H9 (cell line): ENCODE data around the gene PNPLA1. TPM values are rescaled to one million over a fixed set of nuclear protein-coding genes. Genes with fewer than 3 reads are reported as not detected.

Source experiments
- DNase-seq: peaks from one replicate; pipeline ENCODE4 v3.0.0-alpha.2; 2017
- H2AFZ ChIP-seq: one replicate; pipeline ENCODE4 v1.6.1; 2013; ENCODE audit warnings: mild to moderate bottlenecking, low read length, control low read depth, moderate library complexity
- H2AK5ac ChIP-seq: 2 replicates; pipeline ENCODE4 v1.6.1; 2013; ENCODE audit warnings: low read length, control low read depth, mixed read lengths; ENCODE audit not compliant: insufficient read length
- H2BK120ac ChIP-seq: one replicate; pipeline ENCODE4 v1.6.1; 2013; ENCODE audit warnings: low read depth, mild to moderate bottlenecking, low read length, control low read depth, inconsistent platforms; ENCODE audit not compliant: poor library complexity, severe bottlenecking
- H2BK12ac ChIP-seq: 2 replicates; pipeline ENCODE4 v1.6.1; 2013; ENCODE audit warnings: low read length, control low read depth, mixed read lengths, low read depth; ENCODE audit not compliant: insufficient read length
- H2BK15ac ChIP-seq: 2 replicates; pipeline ENCODE4 v1.6.1; 2013; ENCODE audit warnings: low read depth, low read length, control low read depth
- H2BK20ac ChIP-seq: one replicate; pipeline ENCODE4 v1.6.1; 2013; ENCODE audit warnings: low read depth, mild to moderate bottlenecking, low read length, control low read depth, inconsistent platforms; ENCODE audit not compliant: poor library complexity, severe bottlenecking
- H2BK5ac ChIP-seq: 2 replicates; pipeline ENCODE4 v1.6.1; 2013; ENCODE audit warnings: low read length, control low read depth, mixed read lengths; ENCODE audit not compliant: insufficient read length
- H3K14ac ChIP-seq: 2 replicates; pipeline ENCODE4 v1.6.1; 2013; ENCODE audit warnings: low read length, control low read depth; ENCODE audit not compliant: insufficient read depth
- H3K18ac ChIP-seq: 2 replicates; pipeline ENCODE4 v1.6.1; 2013; ENCODE audit warnings: low read depth, mild to moderate bottlenecking, mixed read lengths, low read length, control low read depth; ENCODE audit not compliant: insufficient read length
- H3K23ac ChIP-seq: 2 replicates; pipeline ENCODE4 v1.6.1; 2013; ENCODE audit warnings: low read length, control low read depth, mixed read lengths, low read depth; ENCODE audit not compliant: insufficient read length
- H3K23me2 ChIP-seq: 2 replicates; pipeline ENCODE4 v1.6.1; 2013; ENCODE audit warnings: low read depth, mild to moderate bottlenecking, mixed read lengths, low read length, control low read depth; ENCODE audit not compliant: insufficient read length, poor library complexity, severe bottlenecking
- H3K27ac ChIP-seq: 2 replicates; pipeline ENCODE4 v1.5.1; 2013; ENCODE audit warnings: low read length, control low read depth, mixed read lengths, low read depth; ENCODE audit not compliant: insufficient read length
- H3K27me3 ChIP-seq: 2 replicates; pipeline ENCODE4 v1.6.1; 2013; ENCODE audit warnings: low read length, control low read depth, inconsistent platforms; ENCODE audit not compliant: insufficient read depth
- H3K4ac ChIP-seq: 2 replicates; pipeline ENCODE4 v1.6.1; 2013; ENCODE audit warnings: low read depth, mild to moderate bottlenecking, control low read depth, inconsistent platforms, low read length, moderate library complexity
- H3K4me1 ChIP-seq: 2 replicates; pipeline ENCODE4 v1.6.1; 2013; ENCODE audit warnings: low read length, control low read depth, inconsistent platforms; ENCODE audit not compliant: insufficient read depth
- H3K4me2 ChIP-seq: 2 replicates; pipeline ENCODE4 v1.6.1; 2013; ENCODE audit warnings: low read length, control low read depth, mixed read lengths; ENCODE audit not compliant: insufficient read length, insufficient read depth
- H3K56ac ChIP-seq: 2 replicates; pipeline ENCODE4 v1.6.1; 2013; ENCODE audit warnings: low read depth, mild to moderate bottlenecking, mixed read lengths, low read length, control low read depth; ENCODE audit not compliant: insufficient read length
- H3K79me1 ChIP-seq: 2 replicates; pipeline ENCODE4 v1.6.1; 2013; ENCODE audit warnings: low read depth, mild to moderate bottlenecking, moderate library complexity, low read length, control low read depth, inconsistent platforms; ENCODE audit not compliant: insufficient read depth, poor library complexity, severe bottlenecking
- H3K79me2 ChIP-seq: 2 replicates; pipeline ENCODE4 v1.6.1; 2013; ENCODE audit warnings: low read length, control low read depth, inconsistent platforms; ENCODE audit not compliant: insufficient read depth
- H3K9ac ChIP-seq: 2 replicates; pipeline ENCODE4 v1.6.1; 2013; ENCODE audit warnings: low read length, control low read depth, mixed read lengths; ENCODE audit not compliant: insufficient read length; ENCODE audit errors: extremely low read depth
- H3K9me3 ChIP-seq: one replicate; pipeline ENCODE4 v1.6.1; 2013; ENCODE audit warnings: low read depth, low read length, inconsistent platforms; ENCODE audit not compliant: control insufficient read depth
- H3T11ph ChIP-seq: one replicate; pipeline ENCODE4 v1.6.1; 2013; ENCODE audit warnings: mild to moderate bottlenecking, low read length, control low read depth, inconsistent platforms
- H4K20me1 ChIP-seq: one replicate; pipeline ENCODE4 v1.6.1; 2013; ENCODE audit not compliant: control insufficient read depth, insufficient read length, insufficient read depth
- H4K5ac ChIP-seq: 2 replicates; pipeline ENCODE4 v1.6.1; 2013; ENCODE audit warnings: low read depth, mild to moderate bottlenecking, mixed read lengths, low read length, control low read depth; ENCODE audit not compliant: insufficient read length
- H4K8ac ChIP-seq: replicated peaks from 2 replicates; pipeline ENCODE4 v1.6.1; 2013; ENCODE audit warnings: low read length, control low read depth, mixed read lengths, low read depth; ENCODE audit not compliant: insufficient read length
- H4K91ac ChIP-seq: 2 replicates; pipeline ENCODE4 v1.6.1; 2013; ENCODE audit warnings: low read depth, mild to moderate bottlenecking, moderate library complexity, mixed read lengths, low read length, control low read depth; ENCODE audit not compliant: insufficient read length
- H3K27ac Mint-ChIP-seq, 3 experiments: 2 replicates in 2 of 3; 3 replicates in 1 of 3; pipeline ENCODE4 v1.8.0; 2020 to 2021; ENCODE audit warnings: mixed read lengths in 3 of 3, mild to moderate bottlenecking in 1 of 3, moderate library complexity in 1 of 3
- H3K27me3 Mint-ChIP-seq: 2 replicates; pipeline ENCODE4 v1.8.0; 2021; ENCODE audit warnings: low read depth, mild to moderate bottlenecking, moderate library complexity, mixed read lengths
- H3K36me3 Mint-ChIP-seq, 3 experiments: 2 replicates in 2 of 3; 3 replicates in 1 of 3; pipeline ENCODE4 v1.8.0; 2020 to 2021; ENCODE audit warnings: low read depth in 3 of 3, mixed read lengths in 3 of 3; ENCODE audit not compliant: insufficient read depth in 1 of 3
- H3K4me1 Mint-ChIP-seq, 2 experiments: 2 replicates each; pipeline ENCODE4 v1.8.0; 2020; ENCODE audit warnings: mixed read lengths in 2 of 2
- H3K4me3 Mint-ChIP-seq, 2 experiments: 2 replicates in 1 of 2; 3 replicates in 1 of 2; pipeline ENCODE4 v1.8.0; 2020 to 2021; ENCODE audit warnings: mild to moderate bottlenecking in 2 of 2, mixed read lengths in 2 of 2, moderate library complexity in 1 of 2
- H3K9me3 Mint-ChIP-seq, 2 experiments: 2 replicates in 1 of 2; 3 replicates in 1 of 2; pipeline ENCODE4 v1.8.0; 2020; ENCODE audit warnings: mild to moderate bottlenecking in 2 of 2, mixed read lengths in 2 of 2, moderate library complexity in 1 of 2
- CTCF ChIP-seq: fragments of 200-600 bp; sonication (generic); conservative IDR thresholded peaks from 3 replicates; pipeline ENCODE4 v1.8.0; 2021; ENCODE audit warnings: antibody characterized with exemption, mild to moderate bottlenecking
- WGBS: extraction: QIAGEN DNeasy Blood & Tissue Kit; methylation state at CpG from one replicate; pipeline ENCODE4 v1.1.7; 2013; ENCODE audit warnings: missing lambda C conversion rate, low lambda C conversion rate, mixed read lengths; ENCODE audit not compliant: insufficient read length; ENCODE audit errors: extremely low coverage; 5-methylcytosine and 5-hydroxymethylcytosine counted together
- total RNA-seq: library from RNA; stranded (reverse); gene quantifications from 2 replicates; pipeline ENCODE4 v1.2.1, GENCODE V29; 2021

The PNPLA1 gene
- total RNA-seq, 1 experiment from 2014 or later, result 0.09 TPM

- no peaks in the 10 kb centered on the region for H3K9me3 Mint-ChIP-seq
- WGBS, result no CpG with 5 or more reads among the region's 4 CpGs
Observed at GRCh38 chr6:36222924-36223323, 46.9 kb upstream of the PNPLA1 start.

More at GRCh38 chr6:36222924-36223323, 46.9 kb upstream of the PNPLA1 start:
- Histone ChIP-seq H3K4ac (no peak overlapping the region), H3T11ph (no peak overlapping the region), H2AK5ac (no peak overlapping the region), H3K79me2 (no peaks in the 10 kb centered on the region), H3K9me3 (no peaks in the 10 kb centered on the region), H3K9ac (no peak overlapping the region), H3K79me1 (no peaks in the 10 kb centered on the region), H4K91ac (no peak overlapping the region), H2AFZ (no peak overlapping the region), H2BK15ac (no peak overlapping the region), H3K27me3 (no peaks in the 10 kb centered on the region), H4K20me1 (no peaks in the 10 kb centered on the region), H2BK20ac (no peak overlapping the region), H3K23ac (no peak overlapping the region), H3K23me2 (no peaks in the 10 kb centered on the region), H3K27ac (no peak overlapping the region), H2BK12ac (no peak overlapping the region), H4K8ac (no peak overlapping the region), H2BK5ac (no peak overlapping the region), H3K4me1 (no peaks in the 10 kb centered on the region), H3K18ac (no peak overlapping the region), H2BK120ac (no peak overlapping the region), H3K56ac (no peak overlapping the region), H3K14ac (no peak overlapping the region), H4K5ac (no peak overlapping the region), H3K4me2 (no peak overlapping the region)
- Mint-ChIP-seq H3K27me3 (no peaks in the 10 kb centered on the region), H3K4me1 (no peaks in the 10 kb centered on the region), H3K27ac (no peak overlapping the region), H3K36me3 (peaks cover 4 to 81% (median 66%) of the 10 kb centered on the region in 3 experiments; a peak in 6 of 7 replicates), H3K4me3 (no peak overlapping the region)
- no peak for DNase-seq
- TF ChIP-seq CTCF, result no peak
